SK-N-SH (cell line): Measurements from ENCODE around the gene CCDC152. TPM values are rescaled to one million over a fixed set of nuclear protein-coding genes. Genes with fewer than 3 reads are reported as not detected.

ENCODE experiments used
- CTCF ChIA-PET: fragments of 300-600, 350-600 bp; formaldehyde crosslinking; extraction: SDS; loops from one replicate; lab custom pipeline; 2021; lab: Yijun Ruan, JAX
- POLR2A ChIA-PET: fragments of 350-600 bp; sonication (Branson Sonifier 250); formaldehyde crosslinking; extraction: SDS; loops from one replicate; lab custom pipeline; 2020; ENCODE audit warnings: antibody characterized with exemption, inconsistent platforms; lab: Yijun Ruan, JAX
- DNase-seq: peaks from one replicate; pipeline ENCODE4 v3.0.0; 2012
- H2AFZ ChIP-seq: fragments of 200-600 bp; sonication (generic); 2 replicates; pipeline ENCODE4 v1.8.1; 2016; ENCODE audit warnings: antibody characterized with exemption, mild to moderate bottlenecking, low read depth
- H3F3A ChIP-seq: fragments of 200-600 bp; sonication (generic); replicated peaks from 2 replicates; pipeline ENCODE3; 2016; ENCODE audit warnings: antibody characterized with exemption, mild to moderate bottlenecking; ENCODE audit not compliant: insufficient read depth
- H3K27ac ChIP-seq, 2 experiments: fragments of 200-500 bp in 1 of 2; fragments of 200-600 bp in 1 of 2; sonication (Bioruptor generic) in 1 of 2; sonication (generic), shearing (Covaris generic) in 1 of 2; 2 replicates each; pipeline versions ENCODE4 v1.5.1 to v1.6.1; 2014 to 2016; ENCODE audit warnings: low read depth in 2 of 2, inconsistent platforms in 1 of 2, low read length in 1 of 2, mild to moderate bottlenecking in 1 of 2, mixed read lengths in 1 of 2
- H3K27me3 ChIP-seq: fragments of 200-600 bp; sonication (generic), shearing (Covaris generic); 2 replicates; pipeline ENCODE4 v1.6.1; 2016; ENCODE audit warnings: mixed run types; ENCODE audit not compliant: insufficient read depth
- H3K36me3 ChIP-seq, 2 experiments: fragments of 200-500 bp in 1 of 2; fragments of 200-600 bp in 1 of 2; sonication (Bioruptor generic) in 1 of 2; sonication (generic) in 1 of 2; replicated peaks in 1 of 2; 2 replicates each; pipeline versions ENCODE3 to v1.5.1; 2014 to 2016; ENCODE audit warnings: low read length in 1 of 2, mild to moderate bottlenecking in 1 of 2; ENCODE audit not compliant: insufficient read depth in 2 of 2, control insufficient read depth in 1 of 2
- H3K4me1 ChIP-seq, 2 experiments: fragments of 200-500 bp in 1 of 2; fragments of 200-600 bp in 1 of 2; sonication (Bioruptor generic) in 1 of 2; sonication (generic), shearing (Covaris generic) in 1 of 2; 2 replicates each; pipeline versions ENCODE4 v1.5.1 to v1.6.1; 2014 to 2016; ENCODE audit warnings: low read depth in 1 of 2, low read length in 1 of 2, mixed run types in 1 of 2; ENCODE audit not compliant: insufficient read depth in 2 of 2, control insufficient read depth in 1 of 2
- H3K4me2 ChIP-seq: fragments of 200-600 bp; sonication (generic), shearing (Covaris generic); 2 replicates; pipeline ENCODE4 v1.6.1; 2017; ENCODE audit warnings: mixed run types
- H3K4me3 ChIP-seq, 2 experiments: fragments of 200-500 bp in 1 of 2; fragments of 200-600 bp in 1 of 2; sonication (Bioruptor generic) in 1 of 2; sonication (generic), shearing (Covaris generic) in 1 of 2; 2 replicates each; pipeline versions ENCODE4 v1.5.1 to v1.8.1; 2014 to 2016; ENCODE audit warnings: low read depth in 2 of 2, inconsistent platforms in 1 of 2, low read length in 1 of 2, mild to moderate bottlenecking in 1 of 2, mixed read lengths in 1 of 2, moderate library complexity in 1 of 2
- H3K79me2 ChIP-seq: fragments of 200-600 bp; sonication (generic); 2 replicates; pipeline ENCODE4 v1.8.1; 2017; ENCODE audit warnings: mild to moderate bottlenecking; ENCODE audit not compliant: insufficient read depth
- H3K9ac ChIP-seq: fragments of 200-600 bp; sonication (generic); 2 replicates; pipeline ENCODE4 v1.6.1; 2017; ENCODE audit warnings: mixed run types
- H3K9me2 ChIP-seq: fragments of 200-600 bp; sonication (generic); 2 replicates; pipeline ENCODE4 v1.6.1; 2017; ENCODE audit warnings: mixed run types
- H3K9me3 ChIP-seq: fragments of 200-600 bp; sonication (generic); 2 replicates; pipeline ENCODE4 v1.6.1; 2017; ENCODE audit warnings: mixed run types, mild to moderate bottlenecking, moderate library complexity
- H4K20me1 ChIP-seq: fragments of 200-600 bp; sonication (generic); 2 replicates; pipeline ENCODE4 v1.6.1; 2017; ENCODE audit warnings: mild to moderate bottlenecking, mixed run types; ENCODE audit not compliant: insufficient read depth
- EP300 ChIP-seq, 2 experiments: IDR thresholded peaks; 2 replicates each; pipeline versions ENCODE4 v1.4.0 to v1.6.1; 2012; ENCODE audit warnings: borderline replicate concordance in 1 of 2, low read depth in 1 of 2, low read length in 1 of 2
- EZH2phosphoT487 ChIP-seq: fragments of 200-600 bp; sonication (generic); IDR thresholded peaks from 2 replicates; pipeline ENCODE4 v1.6.1; 2017; ENCODE audit warnings: low read depth, mixed run types, mild to moderate bottlenecking, antibody characterized with exemption, moderate library complexity, borderline replicate concordance
- FOSL2 ChIP-seq: IDR thresholded peaks from 2 replicates; pipeline ENCODE4 v1.4.0; 2012; ENCODE audit warnings: low read depth, mild to moderate bottlenecking, moderate library complexity, borderline replicate concordance
- GABPA ChIP-seq: IDR thresholded peaks from 2 replicates; pipeline ENCODE4 v1.4.0; 2012; ENCODE audit warnings: low read depth, mild to moderate bottlenecking
- JUND ChIP-seq: IDR thresholded peaks from 2 replicates; pipeline ENCODE4 v1.4.0; 2012
- MEF2A ChIP-seq: IDR thresholded peaks from 2 replicates; pipeline ENCODE4 v1.4.0; 2012; ENCODE audit warnings: low read depth, borderline replicate concordance
- MXI1 ChIP-seq: IDR thresholded peaks from 2 replicates; pipeline ENCODE4 v1.6.1; 2012; ENCODE audit warnings: mild to moderate bottlenecking, low read depth, low read length, improper control_type of control experiment
- NFIC ChIP-seq: IDR thresholded peaks from 2 replicates; pipeline ENCODE4 v1.4.0; 2012; ENCODE audit warnings: borderline replicate concordance
- NRF1 ChIP-seq: IDR thresholded peaks from 2 replicates; pipeline ENCODE4 v1.6.1; 2012; ENCODE audit warnings: low read depth, mild to moderate bottlenecking, low read length
- POLR2AphosphoS5 ChIP-seq: IDR thresholded peaks from 2 replicates; pipeline ENCODE4 v1.6.1; 2012; ENCODE audit warnings: low read depth, low read length
- RCOR1 ChIP-seq: fragments of 150-350 bp; IDR thresholded peaks from 2 replicates; pipeline ENCODE4 v1.6.1; 2017; ENCODE audit warnings: antibody characterized with exemption, low read length
- RFX5 ChIP-seq: IDR thresholded peaks from 2 replicates; pipeline ENCODE4 v1.6.1; 2012; ENCODE audit warnings: mild to moderate bottlenecking, improper control_type of control experiment, low read length
- RXRA ChIP-seq: IDR thresholded peaks from 2 replicates; pipeline ENCODE4 v1.4.0; 2012; ENCODE audit warnings: low read depth, mild to moderate bottlenecking, borderline replicate concordance
- SIN3A ChIP-seq: IDR thresholded peaks from 2 replicates; pipeline ENCODE4 v1.6.1; 2012; ENCODE audit warnings: low read depth, mild to moderate bottlenecking, low read length, moderate library complexity, borderline replicate concordance
- SMC3 ChIP-seq: IDR thresholded peaks from 2 replicates; pipeline ENCODE4 v1.6.1; 2012; ENCODE audit warnings: low read depth, low read length, improper control_type of control experiment
- YY1 ChIP-seq: IDR thresholded peaks from 2 replicates; pipeline ENCODE4 v1.4.0; 2012; ENCODE audit warnings: low read depth, mild to moderate bottlenecking
- ZBTB33 ChIP-seq: IDR thresholded peaks from 2 replicates; pipeline ENCODE4 v1.4.0; 2012; ENCODE audit warnings: low read depth, borderline replicate concordance
- WGBS: methylation state at CpG from one replicate; pipeline ENCODE4 v1.1.6; 2017; ENCODE audit warnings: low lambda C conversion rate; 5-methylcytosine and 5-hydroxymethylcytosine counted together
- polyA plus RNA-seq, 3 experiments: library from polyadenylated mRNA; depleted of rRNA; stranded (reverse); fragments of >200 nt; gene quantifications; 2 replicates each; pipeline ENCODE4 v1.2.3, GENCODE V29; 2012
- TF ChIP-seq, protein P1 (sequence below): IDR thresholded peaks from 2 replicates; pipeline ENCODE4; 2012
- TF ChIP-seq, protein P2 (sequence below): fragments of 150-350 bp; IDR thresholded peaks from 2 replicates; pipeline ENCODE4 v1.6.1; 2017; ENCODE audit warnings: antibody characterized with exemption, low read length, low read depth, borderline replicate concordance
- TF ChIP-seq, protein P3 (sequence below): IDR thresholded peaks from 2 replicates; pipeline ENCODE4 v1.4.0; 2012; ENCODE audit warnings: low read depth
- TF ChIP-seq, protein P4 (sequence below): fragments of 150-350 bp; IDR thresholded peaks from 2 replicates; pipeline ENCODE4 v1.6.1; 2016; ENCODE audit warnings: mild to moderate bottlenecking, low read depth, low read length

Gene CCDC152
- polyA plus RNA-seq, 1 of the 3 experiments (the other 2 are of a cell fraction), result 2.1 TPM

- Histone ChIP-seq H3K9me2 (no peaks in the 10 kb centered on the region), H3K9ac (no peak overlapping the region), H3K4me2 (no peak overlapping the region), H4K20me1 (no peaks in the 10 kb centered on the region), H3F3A (peaks cover 6% of the 10 kb centered on the region), H3K9me3 (no peaks in the 10 kb centered on the region), H3K36me3 (no peaks in the 10 kb centered on the region), H3K27me3 (no peaks in the 10 kb centered on the region), H3K79me2 (no peaks in the 10 kb centered on the region), H3K4me3 (no peak overlapping the region), H3K4me1 (no peaks in the 10 kb centered on the region), H3K27ac (no peak overlapping the region), H2AFZ (no peak overlapping the region)
- no peak for DNase-seq
- ChIA-PET CTCF (no interaction called here), POLR2A (no interaction called here)
- no peak for TF ChIP-seq MEF2A
- TF ChIP-seq SIN3A, result no peak
- TF ChIP-seq, protein P1, sequence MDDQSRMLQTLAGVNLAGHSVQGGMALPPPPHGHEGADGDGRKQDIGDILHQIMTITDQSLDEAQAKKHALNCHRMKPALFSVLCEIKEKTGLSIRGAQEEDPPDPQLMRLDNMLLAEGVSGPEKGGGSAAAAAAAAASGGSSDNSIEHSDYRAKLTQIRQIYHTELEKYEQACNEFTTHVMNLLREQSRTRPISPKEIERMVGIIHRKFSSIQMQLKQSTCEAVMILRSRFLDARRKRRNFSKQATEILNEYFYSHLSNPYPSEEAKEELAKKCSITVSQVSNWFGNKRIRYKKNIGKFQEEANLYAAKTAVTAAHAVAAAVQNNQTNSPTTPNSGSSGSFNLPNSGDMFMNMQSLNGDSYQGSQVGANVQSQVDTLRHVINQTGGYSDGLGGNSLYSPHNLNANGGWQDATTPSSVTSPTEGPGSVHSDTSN, result no peak
- no peak for TF ChIP-seq ZBTB33
- WGBS, result 40% methylated on average over 5 of the region's 5 CpGs
Observed at GRCh38 chr5:42750507-42750906, 6.1 kb upstream of the CCDC152 start.

DNA sequence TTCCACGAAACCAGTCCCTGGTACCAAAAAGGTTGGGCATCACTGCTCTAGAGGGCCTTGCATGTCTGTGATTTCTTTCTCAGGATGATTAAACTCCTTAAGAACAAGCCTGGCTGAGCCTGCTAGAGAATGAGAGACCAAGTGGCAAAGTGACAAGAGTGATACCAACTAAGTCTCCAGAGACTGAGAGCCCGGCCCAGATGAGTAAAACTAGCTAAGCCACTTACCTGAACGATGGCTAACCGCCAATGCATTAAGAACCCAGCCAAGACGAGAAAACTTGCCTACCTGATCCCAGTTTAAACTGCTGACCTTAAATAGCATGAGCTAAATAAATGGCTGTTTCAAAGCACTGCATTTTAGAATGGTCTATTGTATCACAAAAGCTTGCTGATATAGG, 5.6 kb upstream of the CCDC152 start:
- no peaks in the 10 kb centered on the region for H4K20me1 ChIP-seq
- TF ChIP-seq SMC3, result no peak
- TF ChIP-seq RCOR1, result no peak
- TF ChIP-seq, protein P2, sequence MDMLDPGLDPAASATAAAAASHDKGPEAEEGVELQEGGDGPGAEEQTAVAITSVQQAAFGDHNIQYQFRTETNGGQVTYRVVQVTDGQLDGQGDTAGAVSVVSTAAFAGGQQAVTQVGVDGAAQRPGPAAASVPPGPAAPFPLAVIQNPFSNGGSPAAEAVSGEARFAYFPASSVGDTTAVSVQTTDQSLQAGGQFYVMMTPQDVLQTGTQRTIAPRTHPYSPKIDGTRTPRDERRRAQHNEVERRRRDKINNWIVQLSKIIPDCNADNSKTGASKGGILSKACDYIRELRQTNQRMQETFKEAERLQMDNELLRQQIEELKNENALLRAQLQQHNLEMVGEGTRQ, result no peak
- TF ChIP-seq FOSL2, result no peak
- TF ChIP-seq, protein P3, sequence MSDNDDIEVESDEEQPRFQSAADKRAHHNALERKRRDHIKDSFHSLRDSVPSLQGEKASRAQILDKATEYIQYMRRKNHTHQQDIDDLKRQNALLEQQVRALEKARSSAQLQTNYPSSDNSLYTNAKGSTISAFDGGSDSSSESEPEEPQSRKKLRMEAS, result no peak
- TF ChIP-seq RXRA, result no peak
- TF ChIP-seq YY1, result no peak
- no peak for TF ChIP-seq NFIC
- TF ChIP-seq RFX5, result no peak
- TF ChIP-seq EZH2phosphoT487, result no peak
- no peak for TF ChIP-seq EP300 (IDR thresholded peaks at IDR 0.05; ENCODE audit: borderline replicate concordance in 1 of 2, low read depth in 1 of 2, low read length in 1 of 2)
- no peak for TF ChIP-seq JUND
- TF ChIP-seq NRF1, result no peak
- TF ChIP-seq MXI1, result no peak
- TF ChIP-seq POLR2AphosphoS5, result no peak
- TF ChIP-seq, protein P4, sequence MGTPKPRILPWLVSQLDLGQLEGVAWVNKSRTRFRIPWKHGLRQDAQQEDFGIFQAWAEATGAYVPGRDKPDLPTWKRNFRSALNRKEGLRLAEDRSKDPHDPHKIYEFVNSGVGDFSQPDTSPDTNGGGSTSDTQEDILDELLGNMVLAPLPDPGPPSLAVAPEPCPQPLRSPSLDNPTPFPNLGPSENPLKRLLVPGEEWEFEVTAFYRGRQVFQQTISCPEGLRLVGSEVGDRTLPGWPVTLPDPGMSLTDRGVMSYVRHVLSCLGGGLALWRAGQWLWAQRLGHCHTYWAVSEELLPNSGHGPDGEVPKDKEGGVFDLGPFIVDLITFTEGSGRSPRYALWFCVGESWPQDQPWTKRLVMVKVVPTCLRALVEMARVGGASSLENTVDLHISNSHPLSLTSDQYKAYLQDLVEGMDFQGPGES, result no peak
- no peak for TF ChIP-seq GABPA
- H3K27ac ChIP-seq, result no peak overlapping the region
- no peak for DNase-seq
- no peak overlapping the region for H2AFZ ChIP-seq
- WGBS, result 21% methylated on average over 5 of the region's 5 CpGs
- H3K79me2 ChIP-seq, result no peaks in the 10 kb centered on the region
- no peaks in the 10 kb centered on the region for H3K4me1 ChIP-seq
- POLR2A ChIA-PET, result no interaction called here
- no peaks in the 10 kb centered on the region for H3K9me2 ChIP-seq
- peaks cover 6% of the 10 kb centered on the region for H3F3A ChIP-seq
- H3K9ac ChIP-seq, result no peak overlapping the region
- CTCF ChIA-PET, result no interaction called here
- no peak overlapping the region for H3K4me3 ChIP-seq
- no peaks in the 10 kb centered on the region for H3K27me3 ChIP-seq
- no peak overlapping the region for H3K4me2 ChIP-seq
- H3K36me3 ChIP-seq, result no peaks in the 10 kb centered on the region
- H3K9me3 ChIP-seq, result no peaks in the 10 kb centered on the region
